ENCODE measurements around the gene ZNF385B. TPM values are rescaled to one million over a fixed set of nuclear protein-coding genes. Genes with fewer than 3 reads are reported as not detected.
A peak's percentile ranks its signal among the peaks of the same experiment; 100 is the strongest.

Gene ZNF385B
- total and polyA plus RNA-seq, 2 donors from 2014 or later, result 5.9 to 10.9 TPM

GRCh38 chr2:179539124-179539511, 322.3 kb downstream of the ZNF385B start:
- Histone ChIP-seq H3K4me1 (ENCODE audit: control insufficient read depth in 2 of 3, insufficient read depth in 2 of 3, low read depth in 1 of 3, low read length in 3 of 3) (no peaks in the 10 kb centered on the region), H3K9ac (ENCODE audit: low read length in 3 of 3) (no peak overlapping the region), H3K4me3 (ENCODE audit: low read length in 3 of 3) (no peak overlapping the region), H3K27me3 (ENCODE audit: control insufficient read depth, insufficient read depth, low read length) (no peaks in the 10 kb centered on the region), H3K9me3 (ENCODE audit: control insufficient read depth in 2 of 3, insufficient read depth in 1 of 3, low read length in 3 of 3) (no peaks in the 10 kb centered on the region), H3K36me3 (ENCODE audit: control insufficient read depth in 2 of 3, insufficient read depth in 3 of 3, low read length in 3 of 3) (no peaks in the 10 kb centered on the region), H3K27ac (ENCODE audit: low read depth in 2 of 2, low read length in 2 of 2) (no peak overlapping the region)
- TF ChIP-seq CTCF (IDR thresholded peaks at IDR 0.05; ENCODE audit: borderline replicate concordance, extremely low read depth, insufficient read depth), result no peak
- DNase-seq (no peak), FAIRE-seq (no peak)
- intact Hi-C loops (cut with DNase I), result no loop called here

GRCh38 chr2:179538406-179539123, 322.8 kb downstream of the ZNF385B start:
- no peaks in the 10 kb centered on the region for H3K9me3 ChIP-seq (ENCODE audit: control insufficient read depth in 2 of 3, insufficient read depth in 1 of 3, low read length in 3 of 3)
- H3K27me3 ChIP-seq (ENCODE audit: control insufficient read depth, insufficient read depth, low read length), result no peaks in the 10 kb centered on the region
- no peaks in the 10 kb centered on the region for H3K36me3 ChIP-seq (ENCODE audit: control insufficient read depth in 2 of 3, insufficient read depth in 3 of 3, low read length in 3 of 3)
- no peaks in the 10 kb centered on the region for H3K4me1 ChIP-seq (ENCODE audit: control insufficient read depth in 2 of 3, insufficient read depth in 2 of 3, low read depth in 1 of 3, low read length in 3 of 3)
- TF ChIP-seq CTCF (IDR thresholded peaks at IDR 0.05; ENCODE audit: borderline replicate concordance, extremely low read depth, insufficient read depth), result no peak
- no peak overlapping the region for H3K4me3 ChIP-seq (ENCODE audit: low read length in 3 of 3)
- intact Hi-C loops (cut with DNase I), result no loop called here
- DNase-seq (no peak), FAIRE-seq (peak; percentile 38)
- H3K27ac ChIP-seq (ENCODE audit: low read depth in 2 of 2, low read length in 2 of 2), result no peak overlapping the region
- H3K9ac ChIP-seq (ENCODE audit: low read length in 3 of 3), result no peak overlapping the region

- no peak overlapping the region for H3K9ac ChIP-seq (ENCODE audit: low read length in 3 of 3)
- H3K4me3 ChIP-seq (ENCODE audit: low read length in 3 of 3), result no peak overlapping the region
- no peaks in the 10 kb centered on the region for H3K9me3 ChIP-seq (ENCODE audit: control insufficient read depth in 2 of 3, insufficient read depth in 1 of 3, low read length in 3 of 3)
- H3K27me3 ChIP-seq (ENCODE audit: control insufficient read depth, insufficient read depth, low read length), result no peaks in the 10 kb centered on the region
- no peaks in the 10 kb centered on the region for H3K36me3 ChIP-seq (ENCODE audit: control insufficient read depth in 2 of 3, insufficient read depth in 3 of 3, low read length in 3 of 3)
- no peak for TF ChIP-seq CTCF (IDR thresholded peaks at IDR 0.05; ENCODE audit: borderline replicate concordance, extremely low read depth, insufficient read depth)
- intact Hi-C loops (cut with DNase I), result no loop called here
- no peak for DNase-seq
- FAIRE-seq, result no peak
- no peaks in the 10 kb centered on the region for H3K4me1 ChIP-seq (ENCODE audit: control insufficient read depth in 2 of 3, insufficient read depth in 2 of 3, low read depth in 1 of 3, low read length in 3 of 3)
- no peak overlapping the region for H3K27ac ChIP-seq (ENCODE audit: low read depth in 2 of 2, low read length in 2 of 2)
Measured at GRCh38 chr2:179536185-179536584, 325.2 kb downstream of the ZNF385B start.

DNA sequence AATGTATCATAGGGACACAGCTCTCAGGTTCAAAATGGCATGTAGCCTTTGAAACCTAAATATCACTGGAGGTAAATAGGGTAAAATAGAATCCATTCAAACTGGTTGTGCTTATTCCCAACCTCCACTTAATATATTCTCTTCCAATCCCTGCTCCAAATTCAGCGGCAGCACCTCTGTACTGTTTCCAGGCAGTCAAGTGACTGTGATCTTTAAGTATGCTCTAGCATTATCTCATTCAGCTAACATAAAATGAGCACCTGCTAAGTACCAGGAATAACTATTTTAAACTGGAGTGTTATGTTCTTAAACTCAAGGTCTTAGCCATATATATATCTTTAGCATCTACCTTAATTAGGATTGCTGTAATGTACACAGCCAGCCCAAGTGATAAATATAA, 327.5 kb downstream of the ZNF385B start:
- FAIRE-seq (no peak), DNase-seq (no peak)
- H3K4me3 ChIP-seq (ENCODE audit: low read length in 3 of 3), result no peak overlapping the region
- no peak for TF ChIP-seq CTCF (IDR thresholded peaks at IDR 0.05; ENCODE audit: borderline replicate concordance, extremely low read depth, insufficient read depth)
- no peaks in the 10 kb centered on the region for H3K9me3 ChIP-seq (ENCODE audit: control insufficient read depth in 2 of 3, insufficient read depth in 1 of 3, low read length in 3 of 3)
- intact Hi-C loops (cut with DNase I), result no loop called here
- no peak overlapping the region for H3K27ac ChIP-seq (ENCODE audit: low read depth in 2 of 2, low read length in 2 of 2)
- H3K9ac ChIP-seq (ENCODE audit: low read length in 3 of 3), result no peak overlapping the region
- H3K4me1 ChIP-seq (ENCODE audit: control insufficient read depth in 2 of 3, insufficient read depth in 2 of 3, low read depth in 1 of 3, low read length in 3 of 3), result no peaks in the 10 kb centered on the region
- no peaks in the 10 kb centered on the region for H3K36me3 ChIP-seq (ENCODE audit: control insufficient read depth in 2 of 3, insufficient read depth in 3 of 3, low read length in 3 of 3)
- H3K27me3 ChIP-seq (ENCODE audit: control insufficient read depth, insufficient read depth, low read length), result no peaks in the 10 kb centered on the region
